ENCODE measurements around the gene CAMSAP1.
"Not testable (repeated sequence)": the region's sequence is repeated elsewhere in the genome, so short reads cannot be mapped to it uniquely, and the experiment has no call there.

CAMSAP1 gene

GRCh38 chr9:135895202-135895848 is 12.0 kb downstream of the CAMSAP1 start:
- DNase-seq: no peak

- DNase-seq: no peak
These were observed 14.2 kb downstream of the CAMSAP1 start for GRCh38 chr9:135893104-135893503.

- DNase-seq: not testable (repeated sequence)
These were observed 15.0 kb downstream of the CAMSAP1 start for GRCh38 chr9:135892327-135892726.

GRCh38 chr9:135891027-135891631 is 16.2 kb downstream of the CAMSAP1 start:
- DNase-seq: no peak

GRCh38 chr9:135890190-135891026 is 16.9 kb downstream of the CAMSAP1 start:
- DNase-seq: no peak

GRCh38 chr9:135889564-135890189 is 17.7 kb downstream of the CAMSAP1 start:
- no peak for DNase-seq

GRCh38 chr9:135888766-135889394 is 18.5 kb downstream of the CAMSAP1 start:
- DNase-seq: no peak

- no peak for DNase-seq
These were observed 19.1 kb downstream of the CAMSAP1 start for GRCh38 chr9:135888126-135888765.

- DNase-seq: no peak
These were observed 19.7 kb downstream of the CAMSAP1 start for GRCh38 chr9:135887585-135888050.

GRCh38 chr9:135887021-135887507 is 20.3 kb downstream of the CAMSAP1 start:
- no peak for DNase-seq

- no peak for DNase-seq
These were observed 21.0 kb downstream of the CAMSAP1 start for GRCh38 chr9:135886147-135886981.

- no peak for DNase-seq
These were observed 22.1 kb downstream of the CAMSAP1 start for GRCh38 chr9:135885100-135885853.

GRCh38 chr9:135884328-135885035 is 22.9 kb downstream of the CAMSAP1 start:
- DNase-seq: no peak

- no peak for DNase-seq
These were observed 23.8 kb downstream of the CAMSAP1 start for GRCh38 chr9:135883410-135884089.

- no peak for DNase-seq
These were observed 25.3 kb downstream of the CAMSAP1 start for GRCh38 chr9:135882011-135882410.

- no peak for DNase-seq
These were observed 26.9 kb downstream of the CAMSAP1 start for GRCh38 chr9:135880438-135880837.

GRCh38 chr9:135879619-135880018 is 27.7 kb downstream of the CAMSAP1 start:
- no peak for DNase-seq

GRCh38 chr9:135879237-135879601 is 28.1 kb downstream of the CAMSAP1 start:
- DNase-seq: no peak

Data from NCI-H1417 treated with DMSO at 0.1 percent for 48 hours (cell line).